DOHH2 (cell line): ENCODE results near the gene CXCL10.

ENCODE experiments used
- EZH2phosphoT487 ChIP-seq: fragments of 200-600 bp; sonication (generic); IDR thresholded peaks from 2 replicates; pipeline ENCODE4 v1.6.1; 2017; ENCODE audit warnings: borderline replicate concordance, mild to moderate bottlenecking, antibody characterized with exemption, low read length, moderate library complexity, mixed read lengths
- TF ChIP-seq, protein P1 (sequence below): fragments of 200-600 bp; sonication (generic); IDR thresholded peaks from one replicate; pipeline ENCODE4 v1.5.1; 2014; ENCODE audit warnings: antibody characterized with exemption, mild to moderate bottlenecking, low read depth, low read length; ENCODE audit not compliant: poor library complexity, severe bottlenecking

- TF ChIP-seq, protein P1, sequence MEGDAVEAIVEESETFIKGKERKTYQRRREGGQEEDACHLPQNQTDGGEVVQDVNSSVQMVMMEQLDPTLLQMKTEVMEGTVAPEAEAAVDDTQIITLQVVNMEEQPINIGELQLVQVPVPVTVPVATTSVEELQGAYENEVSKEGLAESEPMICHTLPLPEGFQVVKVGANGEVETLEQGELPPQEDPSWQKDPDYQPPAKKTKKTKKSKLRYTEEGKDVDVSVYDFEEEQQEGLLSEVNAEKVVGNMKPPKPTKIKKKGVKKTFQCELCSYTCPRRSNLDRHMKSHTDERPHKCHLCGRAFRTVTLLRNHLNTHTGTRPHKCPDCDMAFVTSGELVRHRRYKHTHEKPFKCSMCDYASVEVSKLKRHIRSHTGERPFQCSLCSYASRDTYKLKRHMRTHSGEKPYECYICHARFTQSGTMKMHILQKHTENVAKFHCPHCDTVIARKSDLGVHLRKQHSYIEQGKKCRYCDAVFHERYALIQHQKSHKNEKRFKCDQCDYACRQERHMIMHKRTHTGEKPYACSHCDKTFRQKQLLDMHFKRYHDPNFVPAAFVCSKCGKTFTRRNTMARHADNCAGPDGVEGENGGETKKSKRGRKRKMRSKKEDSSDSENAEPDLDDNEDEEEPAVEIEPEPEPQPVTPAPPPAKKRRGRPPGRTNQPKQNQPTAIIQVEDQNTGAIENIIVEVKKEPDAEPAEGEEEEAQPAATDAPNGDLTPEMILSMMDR: no peak
- no peak for TF ChIP-seq EZH2phosphoT487
These were observed 20.3 kb downstream of the CXCL10 start for GRCh38 chr4:76003035-76003434.
